ENCODE results near the gene NSFL1C.

NSFL1C gene

DNA sequence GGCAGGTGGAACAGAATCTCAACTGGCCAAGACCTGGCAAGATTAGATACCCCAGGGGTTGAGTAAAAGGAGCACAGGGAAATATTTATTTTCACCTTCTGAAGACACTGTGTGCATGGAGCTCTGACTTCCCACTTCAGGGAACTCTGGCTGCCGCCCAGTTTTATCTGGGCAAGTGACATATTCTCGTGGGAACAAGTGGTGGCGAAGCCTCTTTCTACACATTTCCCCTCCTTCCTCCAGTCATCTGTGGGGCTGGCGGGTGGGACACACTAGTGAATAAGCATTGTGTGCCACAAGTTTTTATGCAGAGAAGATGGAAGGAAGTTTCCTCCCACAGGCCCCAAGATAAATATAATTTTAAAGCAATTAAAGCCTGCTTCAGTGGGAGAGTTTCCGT, 23.6 kb downstream of the NSFL1C start:
- no peaks in the 10 kb centered on the region for H3K79me2 ChIP-seq (ENCODE audit: insufficient read depth, low read depth)
- no peaks in the 10 kb centered on the region for H3K4me1 ChIP-seq (ENCODE audit: low read depth, poor library complexity, severe bottlenecking)
- H3K27me3 ChIP-seq (ENCODE audit: insufficient read depth, low read depth) = no peaks in the 10 kb centered on the region
- no peak overlapping the region for H3K4me2 ChIP-seq
- H3K27ac ChIP-seq = no peak overlapping the region
- TF ChIP-seq, protein P1, sequence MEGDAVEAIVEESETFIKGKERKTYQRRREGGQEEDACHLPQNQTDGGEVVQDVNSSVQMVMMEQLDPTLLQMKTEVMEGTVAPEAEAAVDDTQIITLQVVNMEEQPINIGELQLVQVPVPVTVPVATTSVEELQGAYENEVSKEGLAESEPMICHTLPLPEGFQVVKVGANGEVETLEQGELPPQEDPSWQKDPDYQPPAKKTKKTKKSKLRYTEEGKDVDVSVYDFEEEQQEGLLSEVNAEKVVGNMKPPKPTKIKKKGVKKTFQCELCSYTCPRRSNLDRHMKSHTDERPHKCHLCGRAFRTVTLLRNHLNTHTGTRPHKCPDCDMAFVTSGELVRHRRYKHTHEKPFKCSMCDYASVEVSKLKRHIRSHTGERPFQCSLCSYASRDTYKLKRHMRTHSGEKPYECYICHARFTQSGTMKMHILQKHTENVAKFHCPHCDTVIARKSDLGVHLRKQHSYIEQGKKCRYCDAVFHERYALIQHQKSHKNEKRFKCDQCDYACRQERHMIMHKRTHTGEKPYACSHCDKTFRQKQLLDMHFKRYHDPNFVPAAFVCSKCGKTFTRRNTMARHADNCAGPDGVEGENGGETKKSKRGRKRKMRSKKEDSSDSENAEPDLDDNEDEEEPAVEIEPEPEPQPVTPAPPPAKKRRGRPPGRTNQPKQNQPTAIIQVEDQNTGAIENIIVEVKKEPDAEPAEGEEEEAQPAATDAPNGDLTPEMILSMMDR (conservative IDR thresholded peaks at IDR 0.05; ENCODE audit: low read depth, low read length) = no peak
- no peak overlapping the region for H3K4me3 ChIP-seq (IDR thresholded peaks at IDR 0.05; ENCODE audit: insufficient read depth, low read depth, low read length)
- no peaks in the 10 kb centered on the region for H4K20me1 ChIP-seq (ENCODE audit: insufficient read depth)
- peaks cover 9% of the 10 kb centered on the region; the same call in 1 of the 2 replicates for H3K36me3 ChIP-seq (ENCODE audit: insufficient read depth)
- H2AFZ ChIP-seq (ENCODE audit: low read depth) = no peak overlapping the region
- H3K9ac ChIP-seq = no peak overlapping the region

DNA sequence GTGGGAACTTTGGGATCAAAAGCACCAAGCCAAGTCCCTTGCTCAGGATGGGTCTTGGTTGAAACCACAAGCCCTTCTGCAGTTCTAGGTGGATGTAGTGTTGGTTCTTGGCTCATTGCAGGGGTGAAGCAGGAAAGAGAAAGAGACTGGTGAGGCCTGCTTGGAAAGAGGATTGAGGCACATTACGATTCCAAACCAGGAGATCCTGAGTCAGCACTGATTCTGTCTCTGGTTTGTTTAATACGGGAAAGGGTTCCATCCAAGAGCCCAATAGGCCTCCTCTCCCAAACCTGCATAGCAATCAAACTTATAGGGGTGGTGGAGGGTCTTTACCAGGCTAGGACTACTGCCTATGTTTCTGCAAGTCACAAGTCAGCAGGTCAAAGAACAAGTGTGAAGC, 24.3 kb downstream of the NSFL1C start:
- Histone ChIP-seq H3K4me2 (no peak overlapping the region), H3K36me3 (ENCODE audit: insufficient read depth) (0 out of 2 replicates have a peak, but pooled peaks cover 9% of the 10 kb centered on the region), H3K4me1 (ENCODE audit: low read depth, poor library complexity, severe bottlenecking) (no peaks in the 10 kb centered on the region), H3K4me3 (IDR thresholded peaks at IDR 0.05; ENCODE audit: insufficient read depth, low read depth, low read length) (no peak overlapping the region), H3K9ac (no peak overlapping the region), H3K79me2 (ENCODE audit: insufficient read depth, low read depth) (no peaks in the 10 kb centered on the region), H3K27me3 (ENCODE audit: insufficient read depth, low read depth) (no peaks in the 10 kb centered on the region), H4K20me1 (ENCODE audit: insufficient read depth) (no peaks in the 10 kb centered on the region), H2AFZ (ENCODE audit: low read depth) (no peak overlapping the region), H3K27ac (no peak overlapping the region)
- TF ChIP-seq, protein P1 (conservative IDR thresholded peaks at IDR 0.05; ENCODE audit: low read depth, low read length) = no peak

DNA sequence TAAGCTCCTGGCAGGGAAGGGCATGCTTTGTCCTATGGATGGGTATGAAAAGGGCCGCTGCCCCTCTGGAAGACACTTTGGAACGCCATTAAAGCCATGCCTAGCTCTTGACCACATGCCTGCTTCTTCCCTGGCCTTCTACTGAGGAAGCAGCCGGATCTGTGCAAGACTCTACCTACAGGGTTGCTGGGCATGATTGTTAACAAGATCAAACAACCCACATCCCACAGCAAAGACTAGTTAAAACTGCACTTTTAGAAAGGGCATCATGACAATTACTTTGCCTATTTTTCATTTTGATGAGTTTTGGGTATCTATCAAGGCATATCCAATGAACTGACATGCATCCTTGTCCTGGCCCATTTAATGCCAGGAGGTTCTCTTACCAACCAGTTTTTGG, 25.5 kb downstream of the NSFL1C start:
- TF ChIP-seq, protein P1 (conservative IDR thresholded peaks at IDR 0.05; ENCODE audit: low read depth, low read length) = no peak
- no peaks in the 10 kb centered on the region for H3K79me2 ChIP-seq (ENCODE audit: insufficient read depth, low read depth)
- no peaks in the 10 kb centered on the region for H4K20me1 ChIP-seq (ENCODE audit: insufficient read depth)
- no peaks in the 10 kb centered on the region for H3K27me3 ChIP-seq (ENCODE audit: insufficient read depth, low read depth)
- no peak overlapping the region for H2AFZ ChIP-seq (ENCODE audit: low read depth)
- H3K4me1 ChIP-seq (ENCODE audit: low read depth, poor library complexity, severe bottlenecking) = no peaks in the 10 kb centered on the region
- H3K27ac ChIP-seq = no peak overlapping the region
- H3K36me3 ChIP-seq (ENCODE audit: insufficient read depth) = 0 out of 2 replicates have a peak, but pooled peaks cover 9% of the 10 kb centered on the region
- H3K4me3 ChIP-seq (IDR thresholded peaks at IDR 0.05; ENCODE audit: insufficient read depth, low read depth, low read length) = no peak overlapping the region
- no peak overlapping the region for H3K4me2 ChIP-seq
- H3K9ac ChIP-seq = no peak overlapping the region

DNA sequence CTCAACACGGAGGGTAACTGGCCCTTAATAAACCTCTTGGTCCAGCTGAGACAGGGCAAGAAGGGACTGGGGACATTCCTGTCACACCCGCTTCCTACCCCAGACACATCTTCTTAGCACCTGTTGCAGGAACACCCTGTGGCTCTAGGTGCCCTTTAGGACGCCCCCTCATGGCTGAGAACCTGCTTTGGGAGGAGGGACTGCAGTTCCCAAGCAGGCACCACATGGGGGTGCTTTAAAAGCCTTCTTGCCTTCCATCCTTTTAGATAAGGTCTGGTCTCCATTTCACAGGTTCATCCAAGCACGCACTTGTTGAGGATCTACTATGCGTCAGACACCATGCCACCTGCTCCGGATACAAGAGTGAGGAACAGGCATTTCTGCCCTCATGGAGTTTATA, 26.6 kb downstream of the NSFL1C start:
- Histone ChIP-seq H2AFZ (ENCODE audit: low read depth) (no peak overlapping the region), H3K4me3 (IDR thresholded peaks at IDR 0.05; ENCODE audit: insufficient read depth, low read depth, low read length) (no peak overlapping the region), H3K27ac (no peak overlapping the region), H3K4me1 (ENCODE audit: low read depth, poor library complexity, severe bottlenecking) (peaks cover 5% of the 10 kb centered on the region), H3K27me3 (ENCODE audit: insufficient read depth, low read depth) (no peaks in the 10 kb centered on the region), H3K36me3 (ENCODE audit: insufficient read depth) (0 out of 2 replicates have a peak, but pooled peaks cover 9% of the 10 kb centered on the region), H3K9ac (no peak overlapping the region), H3K79me2 (ENCODE audit: insufficient read depth, low read depth) (no peaks in the 10 kb centered on the region), H4K20me1 (ENCODE audit: insufficient read depth) (no peaks in the 10 kb centered on the region), H3K4me2 (no peak overlapping the region)
- TF ChIP-seq, protein P1 (conservative IDR thresholded peaks at IDR 0.05; ENCODE audit: low read depth, low read length) = peak; percentile 31; the same call in 1 of the 2 replicates
